ENCODE data around the gene PDZRN3. TPM values are rescaled to one million over a fixed set of nuclear protein-coding genes. Genes with fewer than 3 reads are reported as not detected.

Gene PDZRN3
- total RNA-seq, 1 experiment from 2014 or later = 12.5 TPM

DNA sequence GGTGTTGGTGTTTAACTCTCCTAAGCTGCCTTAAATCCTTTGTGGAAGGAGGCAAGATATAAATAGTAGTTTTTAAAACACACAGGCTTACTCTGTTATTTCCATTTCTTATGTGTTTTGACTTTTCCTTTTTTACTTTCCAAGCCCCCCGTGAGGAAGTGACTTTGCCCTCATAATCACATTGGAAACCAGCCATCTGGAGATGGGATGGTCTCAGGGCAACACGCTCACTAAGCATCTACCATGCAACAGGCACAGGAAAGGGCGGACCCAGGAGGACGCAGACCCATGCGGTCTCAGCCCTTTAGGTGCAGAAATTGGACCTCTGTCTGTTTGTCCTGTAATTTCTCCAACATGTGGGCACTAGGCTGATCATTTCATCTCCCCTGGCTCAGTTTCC is 115.7 kb downstream of the PDZRN3 start:
- H3K9me3 Mint-ChIP-seq (ENCODE audit: unreplicated experiment) = no peaks in the 10 kb centered on the region
- intact Hi-C loops (cut with micrococcal nuclease; ENCODE audit: unreplicated experiment) = no loop called here

GRCh38 chr3:73508330-73508954 is 116.3 kb downstream of the PDZRN3 start:
- Mint-ChIP-seq H3K4me1 (ENCODE audit: low read depth, unreplicated experiment) (peaks cover 3% of the 10 kb centered on the region), H3K27me3 (ENCODE audit: insufficient read depth, unreplicated experiment) (no peaks in the 10 kb centered on the region), H3K36me3 (ENCODE audit: insufficient read depth, unreplicated experiment) (no peaks in the 10 kb centered on the region), H3K4me3 (ENCODE audit: unreplicated experiment) (no peak overlapping the region), H3K27ac (ENCODE audit: unreplicated experiment) (no peak overlapping the region), H3K9me3 (ENCODE audit: unreplicated experiment) (no peaks in the 10 kb centered on the region)
- peaks cover 44% of the 10 kb centered on the region for H3K4me1 ChIP-seq
- ChIA-PET CTCF (interaction anchor here (0.9 to 1.1 kb wide), 9 partner anchors 33 to 657 kb away, joined by 3 to 8 read pairs (median 4); partner anchors contain the start of gene PDZRN3), POLR2A (interaction anchor here (0.6 kb wide), 2 partner anchors 113 to 379 kb away, joined by 3 read pairs; no protein-coding TSS in a partner anchor)
- intact Hi-C loops (cut with micrococcal nuclease; ENCODE audit: unreplicated experiment) = loop anchor here (1.0 kb wide), 3 partner anchors 116 to 340 kb away; partner anchors contain the start of gene PDZRN3
- no peak overlapping the region for H3K4me3 ChIP-seq (ENCODE audit: low read depth, low read length)
- H3K9me3 ChIP-seq = no peaks in the 10 kb centered on the region
- BruUV-seq (replicated peaks) = no TSS peak
- H3K36me3 ChIP-seq (ENCODE audit: control insufficient read depth, insufficient read depth, low read length) = no peaks in the 10 kb centered on the region
- no peaks in the 10 kb centered on the region for H3K27me3 ChIP-seq (replicated peaks; ENCODE audit: control insufficient read depth, insufficient read depth, low read length)
- peak; percentile 57 to 71 for DNase-seq
- TF ChIP-seq, protein P1, sequence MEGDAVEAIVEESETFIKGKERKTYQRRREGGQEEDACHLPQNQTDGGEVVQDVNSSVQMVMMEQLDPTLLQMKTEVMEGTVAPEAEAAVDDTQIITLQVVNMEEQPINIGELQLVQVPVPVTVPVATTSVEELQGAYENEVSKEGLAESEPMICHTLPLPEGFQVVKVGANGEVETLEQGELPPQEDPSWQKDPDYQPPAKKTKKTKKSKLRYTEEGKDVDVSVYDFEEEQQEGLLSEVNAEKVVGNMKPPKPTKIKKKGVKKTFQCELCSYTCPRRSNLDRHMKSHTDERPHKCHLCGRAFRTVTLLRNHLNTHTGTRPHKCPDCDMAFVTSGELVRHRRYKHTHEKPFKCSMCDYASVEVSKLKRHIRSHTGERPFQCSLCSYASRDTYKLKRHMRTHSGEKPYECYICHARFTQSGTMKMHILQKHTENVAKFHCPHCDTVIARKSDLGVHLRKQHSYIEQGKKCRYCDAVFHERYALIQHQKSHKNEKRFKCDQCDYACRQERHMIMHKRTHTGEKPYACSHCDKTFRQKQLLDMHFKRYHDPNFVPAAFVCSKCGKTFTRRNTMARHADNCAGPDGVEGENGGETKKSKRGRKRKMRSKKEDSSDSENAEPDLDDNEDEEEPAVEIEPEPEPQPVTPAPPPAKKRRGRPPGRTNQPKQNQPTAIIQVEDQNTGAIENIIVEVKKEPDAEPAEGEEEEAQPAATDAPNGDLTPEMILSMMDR (IDR thresholded peaks at IDR 0.05; ENCODE audit: insufficient read depth in 1 of 2, low read depth in 1 of 2, low read length in 1 of 2, severe bottlenecking in 1 of 2, unreplicated experiment in 1 of 2) = peak; percentile 68 to 78

More for the DNA sequence above, 115.7 kb downstream of the PDZRN3 start:
- TF ChIP-seq, protein P1 (IDR thresholded peaks at IDR 0.05; ENCODE audit: insufficient read depth in 1 of 2, low read depth in 1 of 2, low read length in 1 of 2, severe bottlenecking in 1 of 2, unreplicated experiment in 1 of 2) = no peak
- H3K4me3 ChIP-seq (ENCODE audit: low read depth, low read length) = no peak overlapping the region
- peaks cover 10% of the 10 kb centered on the region for H3K4me1 Mint-ChIP-seq (ENCODE audit: low read depth, unreplicated experiment)
- no peaks in the 10 kb centered on the region for H3K9me3 ChIP-seq
- ChIA-PET CTCF (interaction anchor here (1.1 kb wide), 4 partner anchors 62 to 658 kb away, joined by 3 to 8 read pairs (median 4); partner anchors contain the start of gene PDZRN3), POLR2A (no interaction called here)
- no peaks in the 10 kb centered on the region for H3K36me3 ChIP-seq (ENCODE audit: control insufficient read depth, insufficient read depth, low read length)
- BruUV-seq (replicated peaks) = no TSS peak
- H3K36me3 Mint-ChIP-seq (ENCODE audit: insufficient read depth, unreplicated experiment) = no peaks in the 10 kb centered on the region
- no peak overlapping the region for H3K27ac Mint-ChIP-seq (ENCODE audit: unreplicated experiment)
- no peaks in the 10 kb centered on the region for H3K27me3 ChIP-seq (replicated peaks; ENCODE audit: control insufficient read depth, insufficient read depth, low read length)
- peaks cover 49% of the 10 kb centered on the region for H3K4me1 ChIP-seq
- H3K27me3 Mint-ChIP-seq (ENCODE audit: insufficient read depth, unreplicated experiment) = no peaks in the 10 kb centered on the region
- no peak for DNase-seq
- H3K4me3 Mint-ChIP-seq (ENCODE audit: unreplicated experiment) = no peak overlapping the region

DNA sequence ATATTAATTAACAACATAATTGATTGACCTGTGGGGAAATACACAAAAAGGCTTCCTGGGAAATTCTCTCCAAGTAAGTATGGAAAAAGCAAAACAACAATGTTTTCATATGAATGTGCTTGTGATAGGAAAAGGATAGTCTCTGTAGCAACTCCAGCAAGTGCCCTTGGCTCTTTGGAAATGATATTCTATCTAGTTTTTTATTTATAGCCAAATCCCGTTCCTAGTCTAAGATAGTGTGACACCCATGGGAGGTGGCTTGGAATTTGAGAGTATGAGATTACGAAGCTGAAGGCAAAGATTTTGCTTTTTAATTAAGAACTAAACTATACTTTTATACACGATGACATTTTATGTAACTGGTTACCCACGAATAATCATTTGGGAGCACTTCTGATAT is 119.9 kb downstream of the PDZRN3 start:
- ChIA-PET POLR2A (no interaction called here), CTCF (no interaction called here)
- intact Hi-C loops (cut with micrococcal nuclease; ENCODE audit: unreplicated experiment) = no loop called here
- Histone ChIP-seq H3K4me3 (ENCODE audit: low read depth, low read length) (no peak overlapping the region), H3K9me3 (no peaks in the 10 kb centered on the region), H3K36me3 (ENCODE audit: control insufficient read depth, insufficient read depth, low read length) (no peaks in the 10 kb centered on the region), H3K27me3 (replicated peaks; ENCODE audit: control insufficient read depth, insufficient read depth, low read length) (no peaks in the 10 kb centered on the region), H3K4me1 (peaks cover 31% of the 10 kb centered on the region)
- Mint-ChIP-seq H3K27me3 (ENCODE audit: insufficient read depth, unreplicated experiment) (no peaks in the 10 kb centered on the region), H3K9me3 (ENCODE audit: unreplicated experiment) (no peaks in the 10 kb centered on the region), H3K4me1 (ENCODE audit: low read depth, unreplicated experiment) (no peaks in the 10 kb centered on the region), H3K36me3 (ENCODE audit: insufficient read depth, unreplicated experiment) (no peaks in the 10 kb centered on the region), H3K27ac (ENCODE audit: unreplicated experiment) (no peak overlapping the region), H3K4me3 (ENCODE audit: unreplicated experiment) (no peak overlapping the region)
- no peak for DNase-seq
- TF ChIP-seq, protein P1 (IDR thresholded peaks at IDR 0.05; ENCODE audit: insufficient read depth in 1 of 2, low read depth in 1 of 2, low read length in 1 of 2, severe bottlenecking in 1 of 2, unreplicated experiment in 1 of 2) = no peak
- no TSS peak for BruUV-seq (replicated peaks)
